ENCODE results near the gene USP6.
"Not testable (repeated sequence)": the region's sequence is repeated elsewhere in the genome, so short reads cannot be mapped to it uniquely, and the experiment has no call there.

The USP6 gene

GRCh38 chr17:5135726-5136579 lies 20.1 kb downstream of the USP6 start:
- DNase-seq, result no peak

- DNase-seq, result not testable (repeated sequence)
Measured at GRCh38 chr17:5136580-5137412, 21.0 kb downstream of the USP6 start.

GRCh38 chr17:5137511-5138197 lies 21.8 kb downstream of the USP6 start:
- DNase-seq, result not testable (repeated sequence)

GRCh38 chr17:5138198-5138544 lies 22.3 kb downstream of the USP6 start:
- not testable (repeated sequence) for DNase-seq

GRCh38 chr17:5138616-5139457 lies 23.0 kb downstream of the USP6 start:
- no peak for DNase-seq

GRCh38 chr17:5139458-5139732 lies 23.6 kb downstream of the USP6 start:
- DNase-seq, result no peak

GRCh38 chr17:5142877-5143276 lies 27.0 kb downstream of the USP6 start:
- not testable (repeated sequence) for DNase-seq

GRCh38 chr17:5146122-5146521 lies 30.3 kb downstream of the USP6 start:
- DNase-seq, result not testable (repeated sequence)

- DNase-seq, result not testable (repeated sequence)
Measured at GRCh38 chr17:5160702-5161101, 44.9 kb downstream of the USP6 start.

GRCh38 chr17:5161793-5162192 lies 46.0 kb downstream of the USP6 start:
- not testable (repeated sequence) for DNase-seq

- no peak for DNase-seq
Measured at GRCh38 chr17:5164436-5164835, 48.6 kb downstream of the USP6 start.

- DNase-seq, result not testable (repeated sequence)
Measured at GRCh38 chr17:5165791-5166564, 50.1 kb downstream of the USP6 start.

GRCh38 chr17:5175027-5175426 lies 59.2 kb downstream of the USP6 start:
- DNase-seq, result not testable (repeated sequence)

- no peak for DNase-seq
Measured at GRCh38 chr17:5179003-5179402, 63.2 kb downstream of the USP6 start.

- DNase-seq, result no peak
Measured at GRCh38 chr17:5181509-5182305, 65.9 kb downstream of the USP6 start.

- DNase-seq, result no peak
Measured at GRCh38 chr17:5182597-5183409, 67.0 kb downstream of the USP6 start.

GRCh38 chr17:5183410-5183793 lies 67.6 kb downstream of the USP6 start:
- no peak for DNase-seq

GRCh38 chr17:5184288-5184687 lies 68.5 kb downstream of the USP6 start:
- peak in 2 of 5 experiments; percentile 38 to 43 for DNase-seq

- DNase-seq, result peak; percentile 93 to 98 (median 95)
Measured at GRCh38 chr17:5191541-5192417, 75.9 kb downstream of the USP6 start, which contains the start of gene ZNF594. Gene ZNF594, minus strand, starts transcription at chr17:5191868. Its CDS starts 7,612 bp downstream, at chr17:5184256.

All from T-helper 2 cell (primary cell).